ENCODE measurements around the gene CETN2. TPM values are rescaled to one million over a fixed set of nuclear protein-coding genes. Genes with fewer than 3 reads are reported as not detected.
A peak's percentile ranks its signal among the peaks of the same experiment; 100 is the strongest.

CETN2 gene
- total and polyA plus RNA-seq, 3 donors from 2014 or later: 27.0 to 43.8 (median 32.4) TPM

- Histone ChIP-seq H3K9me3 (no peaks in the 10 kb centered on the region), H3K27ac (no peak overlapping the region), H3K36me3 (ENCODE audit: low read depth, missing control alignments) (no peaks in the 10 kb centered on the region), H3K4me3 (no peak overlapping the region), H3K27me3 (no peaks in the 10 kb centered on the region), H3K4me1 (no peaks in the 10 kb centered on the region)
- WGBS, 2 donors: 87 to 93% methylated on average over 5 of the region's 5 CpGs
- TF ChIP-seq CTCF (IDR thresholded peaks at IDR 0.05): no peak
- no peak for TF ChIP-seq POLR2A (IDR thresholded peaks at IDR 0.05)
- DNase-seq: no peak
- intact Hi-C loops (cut with DNase I; ENCODE audit: low total_unique reads): no loop called here
Measured at GRCh38 chrX:152818356-152818755, 12.2 kb downstream of the CETN2 start.

GRCh38 chrX:152817078-152817764 lies 13.3 kb downstream of the CETN2 start:
- H3K27ac ChIP-seq: no peak overlapping the region
- intact Hi-C loops (cut with DNase I; ENCODE audit: low total_unique reads): no loop called here
- H3K27me3 ChIP-seq: no peaks in the 10 kb centered on the region
- no peaks in the 10 kb centered on the region for H3K4me1 ChIP-seq
- H3K9me3 ChIP-seq: no peaks in the 10 kb centered on the region
- no peak for TF ChIP-seq CTCF (IDR thresholded peaks at IDR 0.05)
- no peak for TF ChIP-seq POLR2A (IDR thresholded peaks at IDR 0.05)
- no peak overlapping the region for H3K4me3 ChIP-seq
- H3K36me3 ChIP-seq (ENCODE audit: low read depth, missing control alignments): no peaks in the 10 kb centered on the region
- 44 to 52% methylated on average over 6 of the region's 6 CpGs for WGBS, 2 donors
- DNase-seq: peak; percentile 37

- Histone ChIP-seq H3K4me3 (no peak overlapping the region), H3K4me1 (no peaks in the 10 kb centered on the region), H3K27ac (no peak overlapping the region), H3K36me3 (ENCODE audit: low read depth, missing control alignments) (no peaks in the 10 kb centered on the region), H3K27me3 (no peaks in the 10 kb centered on the region), H3K9me3 (no peaks in the 10 kb centered on the region)
- TF ChIP-seq CTCF (IDR thresholded peaks at IDR 0.05) (no peak), POLR2A (IDR thresholded peaks at IDR 0.05) (no peak)
- WGBS, 2 donors: 83 to 87% methylated on average over 5 of the region's 5 CpGs
- intact Hi-C loops (cut with DNase I; ENCODE audit: low total_unique reads): no loop called here
- DNase-seq: no peak
Measured at GRCh38 chrX:152814048-152814447, 16.5 kb downstream of the CETN2 start.

- no peaks in the 10 kb centered on the region for H3K9me3 ChIP-seq
- WGBS, 2 donors: 47 to 62% methylated on average over 5 of the region's 5 CpGs
- no peak for DNase-seq
- no peak overlapping the region for H3K27ac ChIP-seq
- TF ChIP-seq CTCF (IDR thresholded peaks at IDR 0.05): no peak
- no peak for TF ChIP-seq POLR2A (IDR thresholded peaks at IDR 0.05)
- no peaks in the 10 kb centered on the region for H3K27me3 ChIP-seq
- intact Hi-C loops (cut with DNase I; ENCODE audit: low total_unique reads): no loop called here
- no peak overlapping the region for H3K4me3 ChIP-seq
- no peaks in the 10 kb centered on the region for H3K4me1 ChIP-seq
- H3K36me3 ChIP-seq (ENCODE audit: low read depth, missing control alignments): no peaks in the 10 kb centered on the region
Measured at GRCh38 chrX:152813206-152813605, 17.4 kb downstream of the CETN2 start.

GRCh38 chrX:152810403-152810802 lies 20.2 kb downstream of the CETN2 start:
- intact Hi-C loops (cut with DNase I; ENCODE audit: low total_unique reads): no loop called here
- no peak overlapping the region for H3K27ac ChIP-seq
- H3K27me3 ChIP-seq: no peaks in the 10 kb centered on the region
- H3K4me1 ChIP-seq: no peaks in the 10 kb centered on the region
- TF ChIP-seq CTCF (IDR thresholded peaks at IDR 0.05) (no peak), POLR2A (IDR thresholded peaks at IDR 0.05) (no peak)
- H3K9me3 ChIP-seq: no peaks in the 10 kb centered on the region
- no peak overlapping the region for H3K4me3 ChIP-seq
- no peaks in the 10 kb centered on the region for H3K36me3 ChIP-seq (ENCODE audit: low read depth, missing control alignments)
- DNase-seq: no peak
- WGBS, 2 donors: 20 to 63% methylated on average over 1 to 4 of the region's 4 CpGs

Data from testis (tissue), 3 donors.